GF-D8 (cell line): ENCODE data around the gene SERPINA3.
"Not testable (repeated sequence)": the region's sequence is repeated elsewhere in the genome, so short reads cannot be mapped to it uniquely, and the experiment has no call there.

Experiments
- DNase-seq: peaks from one replicate; lab custom pipeline; 2025; lab: John Stamatoyannopoulos, UW

SERPINA3 gene

DNA sequence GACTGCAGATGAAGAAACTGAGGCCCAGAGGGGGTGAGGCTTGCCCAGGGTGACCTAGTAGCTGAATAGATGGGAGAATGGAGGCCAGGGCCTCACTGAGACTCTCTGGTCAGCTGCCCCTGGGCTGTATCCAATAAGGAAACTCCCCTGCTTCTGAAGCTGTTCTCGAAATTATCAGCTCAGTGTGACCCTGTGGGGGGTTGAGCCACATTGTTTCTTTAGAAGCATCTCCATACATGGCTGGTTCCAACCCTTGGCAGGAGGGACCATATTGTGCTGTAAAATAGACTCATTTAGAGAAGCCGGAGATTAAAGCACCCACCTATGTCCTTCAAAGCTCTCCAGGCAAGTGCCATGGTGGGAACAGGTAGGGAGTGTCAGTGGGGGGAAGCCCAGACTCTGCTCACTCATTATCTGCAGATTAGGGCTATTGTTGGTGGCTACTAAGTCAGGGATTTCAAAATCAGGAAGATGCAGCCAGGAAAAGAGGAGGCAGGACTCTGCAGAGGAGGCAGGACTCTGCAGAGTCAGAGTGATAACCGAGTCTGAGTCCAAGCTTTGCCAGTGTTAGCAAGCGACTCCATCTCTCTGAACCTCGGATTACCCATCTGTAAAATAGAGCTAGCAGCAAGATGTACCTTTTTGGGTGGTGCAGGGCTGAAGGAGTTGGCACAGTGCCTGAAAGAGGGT lies 27.5 kb upstream of the SERPINA3 start:
- DNase-seq = no peak

DNA sequence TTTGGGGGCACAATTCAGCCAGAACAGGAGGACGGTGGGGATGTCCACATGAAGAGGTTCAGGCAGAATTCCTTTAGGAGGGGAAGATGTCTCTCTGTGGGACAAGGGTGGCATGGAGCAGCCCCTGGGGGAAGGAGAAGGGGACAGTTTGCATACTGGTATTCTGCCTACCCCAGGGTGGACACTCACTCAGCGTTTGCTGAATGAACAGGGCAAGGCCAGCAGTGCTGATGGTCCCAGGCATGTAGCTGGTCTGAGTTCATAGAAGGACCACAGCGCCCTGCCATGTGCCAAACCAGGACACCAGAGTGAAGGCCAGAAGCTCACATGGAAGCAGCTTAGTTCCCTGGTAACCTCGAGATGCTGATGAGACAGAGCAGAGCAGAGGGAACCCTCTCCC lies 25.6 kb upstream of the SERPINA3 start:
- DNase-seq = no peak

DNA sequence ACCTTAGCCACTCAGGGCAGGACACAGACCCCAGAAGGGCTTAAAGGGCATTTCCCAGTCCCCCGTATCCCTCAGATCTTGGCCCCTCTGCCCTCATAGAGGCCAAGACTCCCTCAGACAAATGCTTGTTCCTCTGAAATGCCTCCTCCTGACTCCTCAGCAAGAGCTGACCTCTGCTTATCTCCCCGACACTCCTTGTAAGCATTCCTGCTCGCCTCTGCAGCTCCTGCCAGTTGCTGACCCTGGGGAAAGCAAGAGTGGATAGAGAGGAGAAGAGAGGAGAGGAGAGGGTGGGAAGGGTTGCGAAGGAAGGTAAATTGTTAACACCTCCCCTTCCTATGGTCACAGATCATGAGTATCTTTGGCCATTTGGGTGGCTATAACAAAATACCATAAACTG lies 23.9 kb upstream of the SERPINA3 start:
- no peak for DNase-seq

DNA sequence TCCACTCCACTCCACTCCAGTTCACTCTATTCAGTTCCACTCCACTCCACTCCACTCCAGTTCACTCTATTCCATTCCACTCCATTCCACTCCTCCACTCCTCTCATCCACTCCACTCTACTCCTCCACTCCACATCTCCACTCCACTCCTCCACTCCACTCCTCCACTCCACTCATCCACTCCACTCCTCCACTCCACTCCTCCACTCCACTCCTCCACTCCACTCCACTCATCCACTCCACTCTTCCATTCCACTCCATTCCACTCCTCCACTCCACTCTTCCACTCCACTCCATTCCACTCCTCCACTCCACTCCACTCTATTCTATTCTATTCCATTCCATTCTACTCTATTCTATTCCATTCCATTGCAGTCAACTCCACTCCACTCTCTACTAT lies 21.1 kb upstream of the SERPINA3 start:
- DNase-seq = no peak

DNA sequence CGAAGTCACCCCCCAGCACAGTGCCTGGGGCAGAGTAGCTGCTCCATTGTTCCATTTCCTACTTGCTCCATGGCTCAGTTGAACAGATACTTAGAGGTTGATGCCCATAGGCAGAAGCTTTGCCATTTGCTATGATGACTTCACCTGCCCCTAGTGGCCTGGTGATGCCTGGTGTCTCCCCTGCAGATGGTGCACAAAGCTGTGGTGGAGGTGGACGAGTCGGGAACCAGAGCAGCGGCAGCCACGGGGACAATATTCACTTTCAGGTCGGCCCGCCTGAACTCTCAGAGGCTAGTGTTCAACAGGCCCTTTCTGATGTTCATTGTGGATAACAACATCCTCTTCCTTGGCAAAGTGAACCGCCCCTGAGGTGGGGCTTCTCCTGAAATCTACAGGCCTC lies 20.3 kb upstream of the SERPINA3 start:
- DNase-seq = no peak

- no peak for DNase-seq
Measured at GRCh38 chr14:94592457-94592856, 19.7 kb upstream of the SERPINA3 start.

DNA sequence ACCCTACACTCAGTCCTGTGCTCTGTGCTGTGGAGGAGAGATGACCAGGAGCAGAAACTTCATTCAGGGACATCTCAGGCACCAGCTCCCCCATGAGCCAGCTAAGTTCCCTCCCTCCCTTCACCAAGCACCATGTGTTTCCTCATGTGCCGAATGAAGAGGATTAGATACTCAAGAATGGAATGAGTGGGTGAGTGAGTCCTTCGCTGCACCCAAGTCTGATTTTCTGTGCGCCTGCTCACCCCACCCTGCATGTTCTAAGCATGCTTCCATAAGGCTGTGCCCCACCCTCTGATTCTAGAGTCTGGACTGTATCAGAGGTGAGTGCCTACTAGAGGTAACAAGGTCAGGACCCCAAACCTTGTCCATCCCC lies 18.8 kb upstream of the SERPINA3 start:
- DNase-seq = no peak

- DNase-seq = no peak
Measured at GRCh38 chr14:94593749-94594431, 18.3 kb upstream of the SERPINA3 start.

DNA sequence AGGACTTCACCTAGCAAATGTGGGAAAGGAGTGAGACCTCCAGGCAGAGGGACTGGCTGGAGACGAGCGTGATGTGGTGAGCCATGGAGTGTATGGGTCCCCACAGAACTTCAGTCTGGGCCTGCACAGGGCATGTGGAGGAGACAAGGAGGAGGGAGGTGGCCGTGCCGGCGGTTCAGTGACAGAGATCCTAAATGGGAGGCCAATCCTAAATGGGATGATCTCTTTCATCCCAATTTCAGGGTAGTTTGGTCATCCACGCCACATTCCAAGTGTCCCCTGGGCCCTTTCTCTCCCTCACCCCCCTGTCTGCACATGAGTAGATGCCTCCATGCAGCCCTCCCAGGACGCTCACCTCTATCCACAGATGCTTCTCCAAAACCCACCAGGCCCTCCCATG lies 17.8 kb upstream of the SERPINA3 start:
- DNase-seq = no peak

DNA sequence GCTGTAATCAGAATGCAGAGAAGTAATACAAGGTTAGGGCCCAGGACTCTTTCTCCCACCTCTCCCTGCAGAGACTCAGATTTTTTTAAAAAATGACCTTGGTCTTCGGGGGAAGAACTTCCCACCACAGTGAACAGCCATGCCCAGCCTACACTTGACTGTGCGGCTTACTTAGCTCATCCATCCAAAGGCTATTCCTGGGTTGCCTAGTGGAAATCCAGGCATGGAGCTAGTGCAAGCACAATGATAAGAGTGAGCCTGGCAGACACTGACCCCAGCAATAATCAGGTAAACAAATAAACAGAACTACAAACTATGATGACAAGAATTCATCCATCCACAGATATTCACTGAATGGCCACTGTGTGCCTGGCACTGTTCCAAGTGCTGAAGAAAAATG lies 16.3 kb upstream of the SERPINA3 start:
- DNase-seq = no peak

- no peak for DNase-seq
Measured at GRCh38 chr14:94596361-94596760, 15.8 kb upstream of the SERPINA3 start.

DNA sequence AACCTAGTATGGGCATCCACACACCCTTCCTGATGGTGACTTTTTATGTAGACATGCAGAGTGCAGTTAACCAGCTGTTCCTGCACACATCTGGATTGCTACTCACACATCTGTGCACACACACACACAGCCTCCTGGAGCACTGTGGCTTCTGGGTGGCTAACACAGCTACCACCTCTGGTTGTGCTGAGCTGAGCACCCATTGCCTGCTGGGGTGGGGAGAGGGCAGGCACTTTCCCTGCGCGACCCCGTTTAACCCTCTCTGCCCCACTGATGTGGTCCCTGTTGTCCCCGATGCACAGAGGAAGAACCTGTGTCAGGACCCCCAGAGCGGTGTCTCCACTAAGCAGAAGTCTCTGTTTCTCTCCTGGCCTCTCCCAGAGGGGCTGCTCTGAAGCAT lies 14.4 kb upstream of the SERPINA3 start:
- DNase-seq = no peak

DNA sequence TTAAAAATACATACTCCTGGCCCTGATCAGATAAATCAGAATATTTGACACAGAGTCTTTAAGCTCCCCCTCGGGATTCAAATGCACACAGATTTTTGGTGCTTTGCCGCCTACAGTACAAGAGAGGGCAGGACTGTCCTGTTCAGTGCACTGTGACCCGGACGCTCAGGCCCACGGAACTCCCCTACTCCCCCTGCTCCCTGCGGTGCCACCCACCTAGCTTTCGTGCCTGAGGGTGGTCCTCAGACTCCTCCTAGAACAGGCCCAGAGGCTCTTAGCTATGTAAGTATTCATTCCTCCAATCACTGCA lies 13.7 kb upstream of the SERPINA3 start:
- no peak for DNase-seq

- DNase-seq = no peak
Measured at GRCh38 chr14:94598816-94599655, 13.2 kb upstream of the SERPINA3 start.

- no peak for DNase-seq
Measured at GRCh38 chr14:94599656-94600004, 12.6 kb upstream of the SERPINA3 start.

DNA sequence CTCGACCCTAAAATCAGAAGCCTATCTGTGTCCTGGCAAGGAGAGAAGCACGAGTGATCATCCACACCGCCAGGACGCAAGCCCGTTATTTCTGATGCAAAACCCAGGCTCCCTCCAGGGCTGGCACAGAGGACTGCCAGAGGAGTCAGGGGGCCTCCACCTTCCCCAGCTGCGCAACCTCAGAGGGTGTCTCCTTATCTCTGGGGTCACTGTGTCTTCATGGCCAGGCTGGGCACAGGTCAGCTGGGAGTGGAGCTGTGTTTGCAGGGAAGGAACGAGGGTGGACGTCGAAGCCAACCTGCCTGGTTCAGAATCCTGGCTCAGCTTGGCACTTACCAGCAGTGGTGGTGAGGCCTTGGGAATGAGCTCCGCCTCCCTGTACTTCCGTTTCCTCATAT lies 12.0 kb upstream of the SERPINA3 start:
- DNase-seq = no peak

DNA sequence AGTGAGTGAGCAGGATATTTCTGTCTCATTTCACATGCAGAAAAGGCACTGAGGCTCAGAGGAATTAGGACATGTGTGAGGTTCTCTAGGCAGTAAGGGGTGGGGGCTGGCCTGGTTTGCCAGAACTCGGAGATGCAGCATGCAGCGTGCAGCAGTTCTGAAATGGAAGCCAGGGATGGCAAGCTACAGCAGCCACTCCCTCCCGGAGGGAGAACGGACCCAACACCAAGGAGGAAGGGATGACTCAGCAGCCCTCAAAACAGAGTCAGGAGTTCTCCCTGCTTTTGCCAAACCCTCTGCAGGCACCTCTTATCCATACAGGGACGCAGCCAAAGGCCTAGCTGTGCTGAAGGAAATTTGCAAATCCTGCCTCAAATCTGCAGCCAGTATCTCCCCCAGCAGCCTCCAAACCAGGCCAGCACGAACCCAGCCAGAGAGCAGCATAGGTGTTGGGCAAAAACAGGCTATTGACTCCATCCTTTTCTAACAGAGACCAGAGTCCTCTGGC lies 10.3 kb upstream of the SERPINA3 start:
- no peak for DNase-seq

DNA sequence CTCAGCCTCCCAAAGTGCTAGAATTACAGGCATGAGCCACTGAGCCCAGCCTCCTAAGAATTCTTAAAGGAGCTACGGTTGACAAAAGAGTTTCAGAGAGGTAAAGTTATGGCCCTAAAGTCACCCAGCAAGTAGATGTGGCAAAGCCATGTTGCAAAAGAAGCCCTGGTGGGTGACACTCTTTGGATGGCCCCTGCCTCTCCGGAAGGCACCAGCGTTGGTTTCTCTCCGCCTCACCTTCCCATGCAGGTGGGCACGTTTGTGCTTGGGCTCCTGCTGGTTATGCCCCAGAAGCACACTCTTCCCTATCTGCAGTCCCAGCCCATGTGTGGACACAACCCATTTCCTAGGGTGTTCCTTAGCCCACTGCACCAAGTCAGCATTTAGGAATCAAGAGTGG lies 9.5 kb upstream of the SERPINA3 start:
- no peak for DNase-seq

- no peak for DNase-seq
Measured at GRCh38 chr14:94605361-94605760, 6.8 kb upstream of the SERPINA3 start.

- not testable (repeated sequence) for DNase-seq
Measured at GRCh38 chr14:94608966-94609365, 3.2 kb upstream of the SERPINA3 start.

- no peak for DNase-seq
Measured at GRCh38 chr14:94611179-94611578, 1.0 kb upstream of the SERPINA3 start.

- DNase-seq = no peak
Measured at GRCh38 chr14:94612580-94613554, 676 bp downstream of the SERPINA3 start.
